HG02885 (cell line): Measurements from ENCODE around the gene ITGB3.

Experiments
- ATAC-seq: cut with Tn5 transposase; IDR thresholded peaks from one replicate; pipeline ENCODE4 v1.9.1; 2021; ENCODE audit warnings: mild to moderate bottlenecking; ENCODE audit not compliant: unreplicated experiment, poor library complexity

Gene ITGB3

GRCh38 chr17:47272491-47272890, 18.9 kb downstream of the ITGB3 start:
- no peak for ATAC-seq

GRCh38 chr17:47273245-47273644, 19.6 kb downstream of the ITGB3 start:
- ATAC-seq = no peak

- no peak for ATAC-seq
Measured at GRCh38 chr17:47274319-47275069, 20.9 kb downstream of the ITGB3 start.

GRCh38 chr17:47275245-47275984, 21.8 kb downstream of the ITGB3 start:
- no peak for ATAC-seq

- no peak for ATAC-seq
Measured at GRCh38 chr17:47276444-47276843, 22.8 kb downstream of the ITGB3 start.

GRCh38 chr17:47276868-47277267, 23.2 kb downstream of the ITGB3 start:
- ATAC-seq = no peak

- no peak for ATAC-seq
Measured at GRCh38 chr17:47277921-47278320, 24.3 kb downstream of the ITGB3 start.

- ATAC-seq = no peak
Measured at GRCh38 chr17:47278561-47278960, 24.9 kb downstream of the ITGB3 start.

- peak; percentile 82 for ATAC-seq
Measured at GRCh38 chr17:47279062-47279801, 25.6 kb downstream of the ITGB3 start.

GRCh38 chr17:47280072-47280811, 26.6 kb downstream of the ITGB3 start:
- no peak for ATAC-seq

GRCh38 chr17:47281216-47281615, 27.6 kb downstream of the ITGB3 start:
- ATAC-seq = no peak

- no peak for ATAC-seq
Measured at GRCh38 chr17:47285003-47285402, 31.4 kb downstream of the ITGB3 start.

- peak; percentile 78 for ATAC-seq
Measured at GRCh38 chr17:47286198-47286914, 32.7 kb downstream of the ITGB3 start.

- ATAC-seq = no peak
Measured at GRCh38 chr17:47287068-47287467, 33.4 kb downstream of the ITGB3 start.

- no peak for ATAC-seq
Measured at GRCh38 chr17:47287639-47288038, 34.0 kb downstream of the ITGB3 start.

GRCh38 chr17:47288531-47289116, 35.0 kb downstream of the ITGB3 start:
- ATAC-seq = no peak

GRCh38 chr17:47289302-47289701, 35.7 kb downstream of the ITGB3 start:
- ATAC-seq = no peak

- no peak for ATAC-seq
Measured at GRCh38 chr17:47290870-47291241, 37.2 kb downstream of the ITGB3 start.

- ATAC-seq = no peak
Measured at GRCh38 chr17:47291242-47291873, 37.7 kb downstream of the ITGB3 start.
